Measurements from ENCODE around the gene DNAJB6.
"Not testable (repeated sequence)": the region's sequence is repeated elsewhere in the genome, so short reads cannot be mapped to it uniquely, and the experiment has no call there.

Gene DNAJB6

GRCh38 chr7:157442993-157443831, 106.4 kb downstream of the DNAJB6 start:
- no peak for DNase-seq (ENCODE audit: low read depth)

GRCh38 chr7:157444011-157444842, 107.4 kb downstream of the DNAJB6 start:
- DNase-seq (ENCODE audit: low read depth), result no peak

GRCh38 chr7:157444843-157445135, 108.0 kb downstream of the DNAJB6 start:
- no peak for DNase-seq (ENCODE audit: low read depth)

GRCh38 chr7:157445246-157445955, 108.6 kb downstream of the DNAJB6 start:
- no peak for DNase-seq (ENCODE audit: low read depth)

- DNase-seq (ENCODE audit: low read depth), result no peak
These were observed 109.1 kb downstream of the DNAJB6 start for GRCh38 chr7:157445956-157446295.

GRCh38 chr7:157446322-157446721, 109.5 kb downstream of the DNAJB6 start:
- no peak for DNase-seq (ENCODE audit: low read depth)

GRCh38 chr7:157454003-157454402, 117.2 kb downstream of the DNAJB6 start:
- not testable (repeated sequence) for DNase-seq (ENCODE audit: low read depth)

GRCh38 chr7:157457355-157458253, 120.8 kb downstream of the DNAJB6 start:
- no peak for DNase-seq (ENCODE audit: low read depth)

GRCh38 chr7:157458254-157458633, 121.4 kb downstream of the DNAJB6 start:
- no peak for DNase-seq (ENCODE audit: low read depth)

GRCh38 chr7:157459966-157460365, 123.2 kb downstream of the DNAJB6 start:
- DNase-seq (ENCODE audit: low read depth), result no peak

GRCh38 chr7:157460721-157461120, 123.9 kb downstream of the DNAJB6 start:
- no peak for DNase-seq (ENCODE audit: low read depth)

- DNase-seq (ENCODE audit: low read depth), result no peak
These were observed 125.0 kb downstream of the DNAJB6 start for GRCh38 chr7:157461573-157462418.

- no peak for DNase-seq (ENCODE audit: low read depth)
These were observed 125.6 kb downstream of the DNAJB6 start for GRCh38 chr7:157462419-157462771.

GRCh38 chr7:157462840-157463239, 126.0 kb downstream of the DNAJB6 start:
- DNase-seq (ENCODE audit: low read depth), result no peak

GRCh38 chr7:157463245-157463644, 126.4 kb downstream of the DNAJB6 start:
- no peak for DNase-seq (ENCODE audit: low read depth)

GRCh38 chr7:157464111-157464970, 127.5 kb downstream of the DNAJB6 start:
- DNase-seq (ENCODE audit: low read depth), result no peak

GRCh38 chr7:157464971-157465886, 128.4 kb downstream of the DNAJB6 start:
- no peak for DNase-seq (ENCODE audit: low read depth)

GRCh38 chr7:157465891-157466866, 129.4 kb downstream of the DNAJB6 start:
- DNase-seq (ENCODE audit: low read depth), result no peak
